ENCODE measurements around the gene STIM2. TPM values are rescaled to one million over a fixed set of nuclear protein-coding genes. Genes with fewer than 3 reads are reported as not detected.

Gene STIM2
- total and polyA plus RNA-seq, 9 of the 15 experiments (the other 6 are each of a cell fraction or from before 2014, with no cell fraction given) = 7.2 to 26.8 (median 15.4) TPM

- TF ChIP-seq MGA (IDR thresholded peaks at IDR 0.05) (no peak), SIRT6 (IDR thresholded peaks at IDR 0.05; ENCODE audit: low read depth, low read length) (no peak)
Observed at GRCh38 chr4:26863512-26863911, 2.9 kb downstream of the STIM2 start (continued).

Measured in K562 (cell line).